Lower leg skin (tissue), 4 donors: ENCODE measurements around the gene UGDH. TPM values are rescaled to one million over a fixed set of nuclear protein-coding genes. Genes with fewer than 3 reads are reported as not detected.

Source experiments
- DNase-seq, 2 donors: peaks; one replicate each; pipeline ENCODE4 v3.0.0-alpha.2; 2019; ENCODE audit warnings: low spot score in 2 of 2
- H3K4me3 ChIP-seq: fragments of 200-600 bp; sonication (generic); 2 replicates; pipeline ENCODE4 v1.5.1; 2017; ENCODE audit warnings: mild to moderate bottlenecking, low read depth; ENCODE audit not compliant: poor library complexity, severe bottlenecking
- POLR2A ChIP-seq, 2 donors: fragments of 450-650 bp; IDR thresholded peaks; one replicate each; pipeline ENCODE4 v1.6.1; 2016 to 2017; ENCODE audit warnings: antibody characterized with exemption in 2 of 2, mild to moderate bottlenecking in 1 of 2, moderate library complexity in 1 of 2
- WGBS, 2 donors: methylation state at CpG; one replicate each; pipeline ENCODE4 v1.1.5; 2018; 5-methylcytosine and 5-hydroxymethylcytosine counted together
- intact Hi-C: fragments of 100-400 bp; cut with DNase I; formaldehyde crosslinking; loops from one replicate; pipeline ENCODE4 v1.15.0; 2023; ENCODE audit warnings: low total_unique reads
- total RNA-seq, 4 donors: library from RNA; depleted of rRNA; stranded (reverse); fragments of >200 nt; gene quantifications; one replicate each; pipeline ENCODE4 v1.1.0, GENCODE V29; 2016
- TF ChIP-seq, protein P1 (sequence below), 3 donors: fragments of 450-650 bp; IDR thresholded peaks; one replicate each; pipeline ENCODE4 v1.5.1; 2016; ENCODE audit warnings: antibody characterized with exemption in 3 of 3, mild to moderate bottlenecking in 3 of 3, moderate library complexity in 2 of 3

The UGDH gene
- total RNA-seq, 4 donors from 2014 or later, result 20.2 to 29.4 (median 24.3) TPM

- no peak for TF ChIP-seq POLR2A (IDR thresholded peaks at IDR 0.05)
- TF ChIP-seq, protein P1, sequence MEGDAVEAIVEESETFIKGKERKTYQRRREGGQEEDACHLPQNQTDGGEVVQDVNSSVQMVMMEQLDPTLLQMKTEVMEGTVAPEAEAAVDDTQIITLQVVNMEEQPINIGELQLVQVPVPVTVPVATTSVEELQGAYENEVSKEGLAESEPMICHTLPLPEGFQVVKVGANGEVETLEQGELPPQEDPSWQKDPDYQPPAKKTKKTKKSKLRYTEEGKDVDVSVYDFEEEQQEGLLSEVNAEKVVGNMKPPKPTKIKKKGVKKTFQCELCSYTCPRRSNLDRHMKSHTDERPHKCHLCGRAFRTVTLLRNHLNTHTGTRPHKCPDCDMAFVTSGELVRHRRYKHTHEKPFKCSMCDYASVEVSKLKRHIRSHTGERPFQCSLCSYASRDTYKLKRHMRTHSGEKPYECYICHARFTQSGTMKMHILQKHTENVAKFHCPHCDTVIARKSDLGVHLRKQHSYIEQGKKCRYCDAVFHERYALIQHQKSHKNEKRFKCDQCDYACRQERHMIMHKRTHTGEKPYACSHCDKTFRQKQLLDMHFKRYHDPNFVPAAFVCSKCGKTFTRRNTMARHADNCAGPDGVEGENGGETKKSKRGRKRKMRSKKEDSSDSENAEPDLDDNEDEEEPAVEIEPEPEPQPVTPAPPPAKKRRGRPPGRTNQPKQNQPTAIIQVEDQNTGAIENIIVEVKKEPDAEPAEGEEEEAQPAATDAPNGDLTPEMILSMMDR (IDR thresholded peaks at IDR 0.05), result no peak
- 71 to 87% methylated on average over 1 of the region's 1 CpG for whole genome bisulfite sequencing, 2 donors
- no peak overlapping the region for H3K4me3 ChIP-seq
- intact Hi-C loops, result no loop called here
- DNase-seq, result no peak
These were observed 32.9 kb downstream of the UGDH start for GRCh38 chr4:39494354-39494753.

GRCh38 chr4:39490322-39490721 lies 36.9 kb downstream of the UGDH start:
- WGBS, 2 donors, result 93 to 95% methylated on average over 2 of the region's 2 CpGs
- no peak overlapping the region for H3K4me3 ChIP-seq
- TF ChIP-seq, protein P1 (IDR thresholded peaks at IDR 0.05), result no peak
- no peak for TF ChIP-seq POLR2A (IDR thresholded peaks at IDR 0.05)
- intact Hi-C loops, result no loop called here
- DNase-seq, result no peak

GRCh38 chr4:39486221-39486804 lies 40.9 kb downstream of the UGDH start:
- no peak for DNase-seq
- intact Hi-C loops, result no loop called here
- H3K4me3 ChIP-seq, result no peak overlapping the region
- TF ChIP-seq, protein P1 (IDR thresholded peaks at IDR 0.05), result no peak
- TF ChIP-seq POLR2A (IDR thresholded peaks at IDR 0.05), result no peak
- 83 to 86% methylated on average over 10 of the region's 10 CpGs for WGBS, 2 donors

- 83 to 88% methylated on average over 6 of the region's 6 CpGs for WGBS, 2 donors
- H3K4me3 ChIP-seq, result no peak overlapping the region
- DNase-seq, result no peak
- TF ChIP-seq, protein P1 (IDR thresholded peaks at IDR 0.05), result no peak
- TF ChIP-seq POLR2A (IDR thresholded peaks at IDR 0.05), result no peak
- intact Hi-C loops, result no loop called here
These were observed 42.5 kb downstream of the UGDH start for GRCh38 chr4:39484582-39485272.

DNA sequence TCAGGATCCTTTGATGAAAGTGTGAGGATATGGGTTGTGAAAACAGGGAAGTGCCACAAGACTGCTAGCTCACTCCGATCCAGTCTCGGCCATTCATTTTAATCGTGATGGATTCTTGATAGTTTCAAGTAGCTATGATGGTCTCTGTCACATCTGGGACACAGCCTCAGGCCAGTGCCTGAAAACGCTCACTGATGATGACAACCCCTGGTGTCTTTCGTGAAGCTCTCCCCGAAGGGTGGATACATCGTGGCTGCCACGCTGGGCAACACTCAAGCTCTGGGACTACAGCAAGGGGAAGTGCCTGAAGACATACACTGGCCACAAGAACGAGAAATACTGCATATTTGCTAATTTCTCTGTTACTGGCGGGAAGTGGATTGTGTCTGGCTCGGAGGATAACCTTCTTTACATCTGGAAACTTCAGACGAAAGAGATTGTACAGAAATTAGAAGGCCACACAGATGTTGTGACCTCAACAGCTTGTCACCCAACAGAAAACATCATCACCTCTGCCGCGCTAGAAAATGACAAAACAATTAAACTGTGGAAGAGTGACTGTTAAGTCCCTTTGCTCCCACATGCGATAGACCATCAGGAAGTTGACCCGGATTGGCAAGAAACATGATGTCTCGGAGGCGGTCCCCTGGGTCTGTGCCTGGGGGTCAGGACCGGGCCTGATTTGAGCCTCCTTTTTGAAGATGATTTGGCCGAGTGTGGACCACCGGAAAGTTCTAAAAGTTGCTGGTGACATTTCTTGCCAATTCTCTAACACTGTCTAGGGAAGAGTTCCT lies 46.1 kb downstream of the UGDH start:
- intact Hi-C loops, result no loop called here
- 84 to 87% methylated on average over 21 of the region's 21 CpGs for WGBS, 2 donors
- TF ChIP-seq POLR2A (IDR thresholded peaks at IDR 0.05), result no peak
- TF ChIP-seq, protein P1 (IDR thresholded peaks at IDR 0.05), result no peak
- no peak for DNase-seq
- no peak overlapping the region for H3K4me3 ChIP-seq
